NB4 (cell line): ENCODE measurements around the gene LY86.

Experiments used
- POLR2A ChIP-seq: IDR thresholded peaks from 2 replicates; pipeline ENCODE4 v1.6.1; 2011; ENCODE audit warnings: mild to moderate bottlenecking; ENCODE audit not compliant: insufficient read length; ENCODE audit errors: extremely low read depth
- TF ChIP-seq, protein P1 (sequence below): IDR thresholded peaks from one replicate; pipeline ENCODE4 v1.5.1; 2012; ENCODE audit warnings: low read depth, low read length

DNA sequence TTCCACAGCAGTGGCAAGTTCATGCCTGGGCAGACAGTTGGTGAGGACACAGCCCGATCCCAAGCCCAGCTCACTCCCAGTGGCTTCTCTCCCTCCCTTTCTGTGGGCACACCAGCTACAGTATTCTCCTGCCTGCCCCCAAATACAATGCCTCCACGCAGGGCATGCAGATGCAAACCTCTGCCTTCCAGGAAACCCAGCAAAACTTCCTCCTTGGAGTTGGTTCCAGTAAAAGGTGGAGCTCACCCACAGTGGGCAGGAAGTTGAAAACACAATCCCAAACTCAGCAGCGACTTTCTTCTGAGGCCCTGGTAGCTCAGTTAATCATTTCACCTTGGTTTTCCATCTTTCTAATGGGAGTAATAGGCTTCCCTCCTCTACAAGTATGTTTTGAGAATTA, 93.7 kb downstream of the LY86 start:
- TF ChIP-seq POLR2A = no peak
- TF ChIP-seq, protein P1, sequence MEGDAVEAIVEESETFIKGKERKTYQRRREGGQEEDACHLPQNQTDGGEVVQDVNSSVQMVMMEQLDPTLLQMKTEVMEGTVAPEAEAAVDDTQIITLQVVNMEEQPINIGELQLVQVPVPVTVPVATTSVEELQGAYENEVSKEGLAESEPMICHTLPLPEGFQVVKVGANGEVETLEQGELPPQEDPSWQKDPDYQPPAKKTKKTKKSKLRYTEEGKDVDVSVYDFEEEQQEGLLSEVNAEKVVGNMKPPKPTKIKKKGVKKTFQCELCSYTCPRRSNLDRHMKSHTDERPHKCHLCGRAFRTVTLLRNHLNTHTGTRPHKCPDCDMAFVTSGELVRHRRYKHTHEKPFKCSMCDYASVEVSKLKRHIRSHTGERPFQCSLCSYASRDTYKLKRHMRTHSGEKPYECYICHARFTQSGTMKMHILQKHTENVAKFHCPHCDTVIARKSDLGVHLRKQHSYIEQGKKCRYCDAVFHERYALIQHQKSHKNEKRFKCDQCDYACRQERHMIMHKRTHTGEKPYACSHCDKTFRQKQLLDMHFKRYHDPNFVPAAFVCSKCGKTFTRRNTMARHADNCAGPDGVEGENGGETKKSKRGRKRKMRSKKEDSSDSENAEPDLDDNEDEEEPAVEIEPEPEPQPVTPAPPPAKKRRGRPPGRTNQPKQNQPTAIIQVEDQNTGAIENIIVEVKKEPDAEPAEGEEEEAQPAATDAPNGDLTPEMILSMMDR = no peak
